HFF-Myc (cell line): ENCODE measurements around the gene THSD7A.
"Not testable (repeated sequence)": the region's sequence is repeated elsewhere in the genome, so short reads cannot be mapped to it uniquely, and the experiment has no call there.

Experiments used
- DNase-seq: peaks from one replicate; pipeline ENCODE4 v3.0.0-alpha.2; 2011; ENCODE audit warnings: low read depth; ENCODE audit errors: extremely low read depth
- H3K4me3 ChIP-seq: replicated peaks from 2 replicates; pipeline ENCODE4 v1.5.1; 2011; ENCODE audit warnings: low read depth, mild to moderate bottlenecking, control low read depth, low read length
- TF ChIP-seq, protein P1 (sequence below): IDR thresholded peaks from 2 replicates; pipeline ENCODE4 v1.5.1; 2012; ENCODE audit warnings: mild to moderate bottlenecking, low read depth, low read length, control low read depth; ENCODE audit errors: missing control alignments

THSD7A gene

DNA sequence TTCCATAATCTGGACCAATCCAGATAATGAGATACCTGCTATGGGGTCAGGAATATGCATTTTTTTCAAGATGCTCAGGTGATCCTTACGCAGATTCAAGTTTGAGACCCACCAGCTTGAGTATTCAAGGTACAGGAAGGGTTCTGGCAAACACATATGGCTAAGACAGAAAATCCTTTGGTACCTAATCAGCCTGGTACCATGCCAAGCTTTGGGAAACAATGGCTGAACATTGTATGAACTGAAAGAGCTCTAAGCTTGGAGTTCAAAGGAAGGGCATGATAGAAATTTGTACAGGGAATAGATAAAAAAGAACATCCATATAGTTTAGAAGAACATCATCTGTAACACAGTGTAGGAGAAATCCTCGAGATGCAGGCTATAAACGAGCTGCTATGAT is 382.7 kb downstream of the THSD7A start:
- DNase-seq: no peak
- TF ChIP-seq, protein P1, sequence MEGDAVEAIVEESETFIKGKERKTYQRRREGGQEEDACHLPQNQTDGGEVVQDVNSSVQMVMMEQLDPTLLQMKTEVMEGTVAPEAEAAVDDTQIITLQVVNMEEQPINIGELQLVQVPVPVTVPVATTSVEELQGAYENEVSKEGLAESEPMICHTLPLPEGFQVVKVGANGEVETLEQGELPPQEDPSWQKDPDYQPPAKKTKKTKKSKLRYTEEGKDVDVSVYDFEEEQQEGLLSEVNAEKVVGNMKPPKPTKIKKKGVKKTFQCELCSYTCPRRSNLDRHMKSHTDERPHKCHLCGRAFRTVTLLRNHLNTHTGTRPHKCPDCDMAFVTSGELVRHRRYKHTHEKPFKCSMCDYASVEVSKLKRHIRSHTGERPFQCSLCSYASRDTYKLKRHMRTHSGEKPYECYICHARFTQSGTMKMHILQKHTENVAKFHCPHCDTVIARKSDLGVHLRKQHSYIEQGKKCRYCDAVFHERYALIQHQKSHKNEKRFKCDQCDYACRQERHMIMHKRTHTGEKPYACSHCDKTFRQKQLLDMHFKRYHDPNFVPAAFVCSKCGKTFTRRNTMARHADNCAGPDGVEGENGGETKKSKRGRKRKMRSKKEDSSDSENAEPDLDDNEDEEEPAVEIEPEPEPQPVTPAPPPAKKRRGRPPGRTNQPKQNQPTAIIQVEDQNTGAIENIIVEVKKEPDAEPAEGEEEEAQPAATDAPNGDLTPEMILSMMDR: no peak
- no peak overlapping the region for H3K4me3 ChIP-seq

DNA sequence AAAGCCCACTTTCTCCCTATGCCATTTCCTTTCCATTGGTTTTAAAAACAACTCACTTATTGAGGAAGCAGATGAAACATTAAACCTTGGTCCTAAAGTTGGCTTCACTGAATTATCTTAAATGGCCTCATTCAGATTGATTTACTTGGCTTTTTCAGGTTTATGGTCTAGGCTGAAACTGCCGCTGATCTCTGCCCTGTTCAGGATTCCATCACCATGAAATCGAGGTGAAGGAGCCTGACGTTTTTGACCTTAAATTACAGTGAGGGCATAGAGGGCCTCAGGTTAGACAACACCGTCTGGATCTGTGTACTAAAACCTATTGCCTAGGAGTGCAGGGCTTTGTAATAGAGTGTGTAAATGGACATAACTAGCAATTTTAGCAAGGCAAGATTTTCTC is 383.7 kb downstream of the THSD7A start:
- no peak for DNase-seq
- H3K4me3 ChIP-seq: no peak overlapping the region
- TF ChIP-seq, protein P1: no peak

- DNase-seq: no peak
- TF ChIP-seq, protein P1: no peak
- no peak overlapping the region for H3K4me3 ChIP-seq
These were observed 384.9 kb downstream of the THSD7A start for GRCh38 chr7:11447106-11447505.

GRCh38 chr7:11443934-11444333 is 388.1 kb downstream of the THSD7A start:
- DNase-seq, H3K4me3 ChIP-seq: not testable (repeated sequence)

GRCh38 chr7:11437994-11438393 is 394.0 kb downstream of the THSD7A start:
- no peak for DNase-seq
- no peak overlapping the region for H3K4me3 ChIP-seq
- TF ChIP-seq, protein P1: no peak

GRCh38 chr7:11436773-11437524 is 395.0 kb downstream of the THSD7A start:
- no peak for DNase-seq
- no peak overlapping the region for H3K4me3 ChIP-seq
- TF ChIP-seq, protein P1: no peak

- DNase-seq: no peak
- no peak overlapping the region for H3K4me3 ChIP-seq
- TF ChIP-seq, protein P1: no peak
These were observed 395.7 kb downstream of the THSD7A start for GRCh38 chr7:11436316-11436715.
